Endodermal cell (in vitro differentiated cells): ENCODE measurements around the gene ALKBH7. TPM values are rescaled to one million over a fixed set of nuclear protein-coding genes. Genes with fewer than 3 reads are reported as not detected.

Experiments used
- DNase-seq: peaks from one replicate; pipeline ENCODE4 v3.0.0-alpha.2; 2017
- H3K27ac ChIP-seq: 2 replicates; pipeline ENCODE4 v1.5.1; 2013; ENCODE audit warnings: mild to moderate bottlenecking, low read depth, low read length, moderate library complexity
- H3K27me3 ChIP-seq: 2 replicates; pipeline ENCODE4 v1.6.1; 2013; ENCODE audit warnings: mild to moderate bottlenecking, low read length, moderate library complexity; ENCODE audit not compliant: insufficient read depth, control insufficient read depth, poor library complexity, severe bottlenecking
- H3K36me3 ChIP-seq: 2 replicates; pipeline ENCODE4 v1.7.0; 2013; ENCODE audit warnings: mild to moderate bottlenecking, low read length, moderate library complexity; ENCODE audit not compliant: control insufficient read depth, insufficient read depth
- H3K4me1 ChIP-seq: one replicate; pipeline ENCODE4 v1.7.0; 2013; ENCODE audit warnings: low read length; ENCODE audit not compliant: control insufficient read depth, insufficient read depth
- H3K4me3 ChIP-seq: 2 replicates; pipeline ENCODE4 v1.5.1; 2013; ENCODE audit warnings: mild to moderate bottlenecking, low read length, moderate library complexity
- H3K9ac ChIP-seq: 2 replicates; pipeline ENCODE4 v1.6.1; 2013; ENCODE audit warnings: mild to moderate bottlenecking, low read length, moderate library complexity; ENCODE audit not compliant: poor library complexity, severe bottlenecking; ENCODE audit errors: extremely low read depth
- H3K9me3 ChIP-seq: 2 replicates; pipeline ENCODE4 v1.6.1; 2013; ENCODE audit warnings: mild to moderate bottlenecking, low read length, moderate library complexity; ENCODE audit not compliant: control insufficient read depth
- H3K27ac Mint-ChIP-seq: 2 replicates; pipeline ENCODE4 v1.8.0; 2020; ENCODE audit warnings: mixed read lengths
- H3K27me3 Mint-ChIP-seq: 2 replicates; pipeline ENCODE4 v1.8.0; 2021; ENCODE audit warnings: mild to moderate bottlenecking, mixed read lengths; ENCODE audit not compliant: insufficient read depth
- H3K36me3 Mint-ChIP-seq: 2 replicates; pipeline ENCODE4 v1.8.0; 2020; ENCODE audit warnings: low read depth, mixed read lengths
- H3K4me1 Mint-ChIP-seq: 2 replicates; pipeline ENCODE4 v1.8.0; 2020; ENCODE audit warnings: mixed read lengths
- H3K4me3 Mint-ChIP-seq: 2 replicates; pipeline ENCODE4 v1.8.0; 2020; ENCODE audit warnings: mild to moderate bottlenecking, moderate library complexity, mixed read lengths
- H3K9me3 Mint-ChIP-seq: 2 replicates; pipeline ENCODE4 v1.8.0; 2020; ENCODE audit warnings: mild to moderate bottlenecking, mixed read lengths
- WGBS, 2 experiments: methylation state at CpG; one replicate each; pipeline versions ENCODE4 v1.1.5 to v1.1.7; 2013; ENCODE audit warnings: missing lambda C conversion rate in 2 of 2, mixed read lengths in 1 of 2; ENCODE audit not compliant: insufficient coverage in 1 of 2, insufficient read length in 1 of 2; 5-methylcytosine and 5-hydroxymethylcytosine counted together
- total RNA-seq, 2 donors: library from RNA; stranded (reverse); fragmentation: NEBNext Ultra II Directional in 1 of 2; extraction: Animal tissue kit (Norgen Biotek cat#: 25700) in 1 of 2; gene quantifications; 2 replicates in 1 of 2; 3 replicates in 1 of 2; pipeline ENCODE4 v1.2.1, GENCODE V29; 2021
- TF ChIP-seq, protein P1 (sequence below): fragments of 200-600 bp; sonication (generic); conservative IDR thresholded peaks from 2 replicates; pipeline ENCODE4 v1.5.0; 2021; ENCODE audit warnings: antibody characterized with exemption, mild to moderate bottlenecking

Gene ALKBH7
- total RNA-seq, 2 donors from 2014 or later: 80.0 to 98.3 TPM

DNA sequence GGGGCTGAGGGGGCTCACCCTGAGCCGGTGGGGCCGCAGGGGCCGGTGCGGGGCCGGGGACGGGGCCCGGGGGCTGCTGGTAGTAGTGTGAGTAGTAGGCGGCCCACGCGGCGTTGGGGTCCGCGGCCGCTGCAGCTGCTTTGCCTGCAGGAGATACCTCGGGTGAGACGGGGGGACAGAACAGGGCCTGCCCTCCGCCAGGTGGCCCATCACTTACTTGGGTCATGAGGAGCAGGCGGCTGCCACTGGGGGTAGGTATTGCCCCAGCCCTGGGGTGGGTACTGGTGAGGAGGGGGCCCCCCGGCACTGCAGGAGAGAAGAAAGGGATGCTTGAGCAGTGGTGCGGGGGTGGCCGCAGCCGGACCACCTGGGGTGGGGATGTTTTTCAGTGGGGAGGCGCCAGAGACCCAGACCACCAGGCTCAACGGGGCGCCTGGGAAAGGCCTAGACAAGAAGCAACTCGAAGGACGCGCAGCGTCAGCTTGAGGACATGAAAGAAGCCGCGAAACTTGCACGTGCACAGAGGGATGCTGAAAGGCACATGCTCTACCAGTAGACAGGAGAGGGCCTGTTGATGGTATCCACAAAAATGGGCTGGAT, 43.1 kb downstream of the ALKBH7 start:
- WGBS, 2 experiments: 92 to 95% methylated on average over 9 to 32 of the region's 32 CpGs
- no peaks in the 10 kb centered on the region for H3K9me3 Mint-ChIP-seq
- H3K4me1 ChIP-seq: no peaks in the 10 kb centered on the region
- no peak overlapping the region for H3K4me3 ChIP-seq
- peaks cover 64% of the 10 kb centered on the region for H3K36me3 Mint-ChIP-seq
- H3K27me3 ChIP-seq: no peaks in the 10 kb centered on the region
- H3K27ac Mint-ChIP-seq: no peak overlapping the region
- H3K4me1 Mint-ChIP-seq: no peaks in the 10 kb centered on the region
- H3K27me3 Mint-ChIP-seq: no peaks in the 10 kb centered on the region
- H3K4me3 Mint-ChIP-seq: no peak overlapping the region
- H3K9me3 ChIP-seq: no peaks in the 10 kb centered on the region
- no peak for DNase-seq
- H3K36me3 ChIP-seq: peaks cover 80% of the 10 kb centered on the region
- no peak overlapping the region for H3K27ac ChIP-seq
- no peak overlapping the region for H3K9ac ChIP-seq
- TF ChIP-seq, protein P1, sequence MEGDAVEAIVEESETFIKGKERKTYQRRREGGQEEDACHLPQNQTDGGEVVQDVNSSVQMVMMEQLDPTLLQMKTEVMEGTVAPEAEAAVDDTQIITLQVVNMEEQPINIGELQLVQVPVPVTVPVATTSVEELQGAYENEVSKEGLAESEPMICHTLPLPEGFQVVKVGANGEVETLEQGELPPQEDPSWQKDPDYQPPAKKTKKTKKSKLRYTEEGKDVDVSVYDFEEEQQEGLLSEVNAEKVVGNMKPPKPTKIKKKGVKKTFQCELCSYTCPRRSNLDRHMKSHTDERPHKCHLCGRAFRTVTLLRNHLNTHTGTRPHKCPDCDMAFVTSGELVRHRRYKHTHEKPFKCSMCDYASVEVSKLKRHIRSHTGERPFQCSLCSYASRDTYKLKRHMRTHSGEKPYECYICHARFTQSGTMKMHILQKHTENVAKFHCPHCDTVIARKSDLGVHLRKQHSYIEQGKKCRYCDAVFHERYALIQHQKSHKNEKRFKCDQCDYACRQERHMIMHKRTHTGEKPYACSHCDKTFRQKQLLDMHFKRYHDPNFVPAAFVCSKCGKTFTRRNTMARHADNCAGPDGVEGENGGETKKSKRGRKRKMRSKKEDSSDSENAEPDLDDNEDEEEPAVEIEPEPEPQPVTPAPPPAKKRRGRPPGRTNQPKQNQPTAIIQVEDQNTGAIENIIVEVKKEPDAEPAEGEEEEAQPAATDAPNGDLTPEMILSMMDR: no peak

DNA sequence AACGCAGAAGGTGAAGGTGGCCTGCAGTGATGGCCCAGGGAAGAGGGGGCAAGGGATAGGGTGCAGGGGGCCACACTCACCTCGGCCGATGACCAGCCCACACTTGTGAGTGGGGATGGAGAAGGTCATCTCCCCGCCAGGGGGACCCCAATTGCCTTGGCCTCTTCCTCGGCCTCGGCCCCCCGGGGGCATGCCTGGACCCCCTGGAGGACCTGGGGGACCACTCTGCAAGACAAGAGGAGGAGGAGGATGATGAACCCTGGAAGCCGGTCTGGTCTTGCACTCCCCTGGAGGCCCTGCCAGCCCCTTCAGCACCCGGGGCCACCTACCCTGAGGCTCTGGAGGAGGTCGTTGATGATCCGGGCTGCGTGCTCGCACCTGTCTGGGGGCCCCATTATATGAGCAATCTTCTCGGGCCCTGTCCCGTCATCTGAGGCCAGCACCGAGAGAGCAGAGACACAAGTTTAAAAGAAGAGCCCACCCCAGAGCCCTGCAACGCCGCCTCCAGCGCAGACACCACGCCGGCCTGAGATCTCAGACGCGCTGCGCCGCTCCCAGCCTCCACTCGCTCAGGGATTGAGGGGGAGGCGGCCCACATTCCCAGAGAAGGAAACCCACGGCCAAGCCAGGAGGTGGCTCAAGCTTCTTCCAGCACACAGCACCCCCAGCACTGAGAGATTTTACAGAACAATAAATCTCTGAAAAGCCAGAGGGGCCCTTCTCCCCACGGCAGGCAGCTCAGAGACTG, 44.2 kb downstream of the ALKBH7 start:
- TF ChIP-seq, protein P1: no peak
- Mint-ChIP-seq H3K27ac (no peak overlapping the region), H3K4me3 (no peak overlapping the region), H3K36me3 (peaks cover 75% of the 10 kb centered on the region), H3K4me1 (no peaks in the 10 kb centered on the region), H3K9me3 (no peaks in the 10 kb centered on the region), H3K27me3 (no peaks in the 10 kb centered on the region)
- 95 to 97% methylated on average over 15 to 29 of the region's 29 CpGs for WGBS, 2 experiments
- no peak overlapping the region for H3K9ac ChIP-seq
- H3K36me3 ChIP-seq: peaks cover 88% of the 10 kb centered on the region
- H3K4me3 ChIP-seq: no peak overlapping the region
- no peak overlapping the region for H3K27ac ChIP-seq
- DNase-seq: no peak
- H3K9me3 ChIP-seq: no peaks in the 10 kb centered on the region
- H3K4me1 ChIP-seq: no peaks in the 10 kb centered on the region
- no peaks in the 10 kb centered on the region for H3K27me3 ChIP-seq

DNA sequence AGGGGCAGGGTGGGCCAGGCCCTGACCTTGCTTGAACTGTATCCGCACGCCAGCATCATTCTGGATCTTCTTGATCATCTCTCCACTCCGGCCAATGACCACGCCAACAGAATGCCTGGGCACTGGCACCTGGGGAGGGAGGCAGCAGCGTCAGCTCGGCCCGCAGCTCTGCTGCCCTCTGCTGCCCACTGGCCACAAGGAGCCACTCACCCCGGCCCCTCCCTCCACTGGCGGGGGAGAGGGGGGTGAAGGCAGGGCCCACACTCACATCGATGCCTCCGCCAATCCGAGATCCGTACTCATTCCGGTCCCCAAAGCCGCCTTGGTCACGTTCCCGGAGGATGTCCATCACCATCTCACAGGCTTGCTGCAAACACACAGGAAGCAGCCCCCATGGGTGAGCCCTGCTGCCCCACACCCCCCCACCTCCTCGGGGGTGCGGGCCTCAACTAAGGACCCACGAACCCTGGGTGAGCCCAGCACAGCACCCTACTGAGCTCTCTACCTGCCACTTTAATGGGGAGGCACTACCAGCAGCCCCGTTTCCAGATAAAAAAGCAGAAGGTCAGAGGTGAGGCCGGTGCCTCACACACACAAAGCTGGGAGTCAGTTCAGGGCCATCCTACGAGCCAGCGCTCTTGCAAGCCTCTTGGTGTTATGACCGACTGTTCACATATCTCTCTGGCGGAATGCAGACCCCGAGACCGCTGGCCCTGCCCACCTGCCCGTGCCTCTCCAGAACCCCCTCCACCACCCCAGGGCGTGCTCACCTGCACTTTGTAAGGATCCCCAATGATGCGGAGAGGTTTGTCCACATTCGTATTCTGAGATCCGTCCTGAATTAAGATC, 45.3 kb downstream of the ALKBH7 start:
- TF ChIP-seq, protein P1: peak; percentile 65
- peak; percentile 79 for DNase-seq
- Mint-ChIP-seq H3K4me1 (peaks cover 11% of the 10 kb centered on the region), H3K27ac (no peak overlapping the region), H3K4me3 (no peak overlapping the region), H3K27me3 (no peaks in the 10 kb centered on the region), H3K36me3 (peaks cover 86% of the 10 kb centered on the region), H3K9me3 (no peaks in the 10 kb centered on the region)
- no peaks in the 10 kb centered on the region for H3K4me1 ChIP-seq
- H3K9ac ChIP-seq: no peak overlapping the region
- H3K36me3 ChIP-seq: peaks cover 92% of the 10 kb centered on the region
- no peaks in the 10 kb centered on the region for H3K9me3 ChIP-seq
- H3K27me3 ChIP-seq: no peaks in the 10 kb centered on the region
- 93 to 95% methylated on average over 26 to 33 of the region's 33 CpGs for WGBS, 2 experiments
- H3K27ac ChIP-seq: no peak overlapping the region
- H3K4me3 ChIP-seq: no peak overlapping the region
